ENCODE measurements around the gene DNAJC17. TPM values are rescaled to one million over a fixed set of nuclear protein-coding genes. Genes with fewer than 3 reads are reported as not detected.

DNAJC17 gene
- total and polyA plus RNA-seq, 2 of the 13 experiments (the other 11 are each of a cell fraction or from before 2014, with no cell fraction given): 22.2 to 26.5 TPM

GRCh38 chr15:40762919-40763800 is 44.1 kb downstream of the DNAJC17 start (continued):
- TF ChIP-seq MED8 (CRISPR knock-in tag; IDR thresholded peaks at IDR 0.05; ENCODE audit: insufficient replicate concordance) (no peak), GTF3A (CRISPR knock-in tag; conservative IDR thresholded peaks at IDR 0.05) (no peak), CBX5 (CRISPR knock-in tag; IDR thresholded peaks at IDR 0.05; ENCODE audit: borderline replicate concordance) (no peak), ZNF713 (CRISPR knock-in tag; IDR thresholded peaks at IDR 0.05) (no peak; the same call in 1 of the 2 replicates), NRL (CRISPR knock-in tag; IDR thresholded peaks at IDR 0.05; ENCODE audit: borderline replicate concordance) (0 out of 2 replicates have a peak, but pooled peaks have one; percentile 48), SIX4 (CRISPR knock-in tag; IDR thresholded peaks at IDR 0.05) (no peak), TCF7 (IDR thresholded peaks at IDR 0.05; ENCODE audit: low read depth) (no peak), SRSF1 (optimal IDR thresholded peaks at IDR 0.05; ENCODE audit: low read depth, low read length) (no peak), MTF2 (CRISPR knock-in tag; IDR thresholded peaks at IDR 0.05; ENCODE audit: borderline replicate concordance) (no peak), ARID3A (IDR thresholded peaks at IDR 0.05; ENCODE audit: low read depth, low read length) (no peak), ZBTB37 (CRISPR knock-in tag; IDR thresholded peaks at IDR 0.05) (0 out of 2 replicates have a peak, but pooled peaks have one; percentile 33), DNMT3B (CRISPR knock-in tag; conservative IDR thresholded peaks at IDR 0.05) (no peak), ARID2 (CRISPR knock-in tag; IDR thresholded peaks at IDR 0.05; ENCODE audit: borderline replicate concordance) (no peak; the same call in 1 of the 2 replicates), FOXO4 (CRISPR knock-in tag; conservative IDR thresholded peaks at IDR 0.05) (no peak), FOSL1 (CRISPR knock-in tag; IDR thresholded peaks at IDR 0.05; ENCODE audit: borderline replicate concordance) (no peak), EHMT2 (IDR thresholded peaks at IDR 0.05; ENCODE audit: borderline replicate concordance, low read depth, low read length) (no peak), THAP9 (CRISPR knock-in tag; IDR thresholded peaks at IDR 0.05; ENCODE audit: borderline replicate concordance) (peak; percentile 52; the same call in 1 of the 2 replicates), MTA3 (CRISPR knock-in tag; IDR thresholded peaks at IDR 0.05) (no peak), ZFP36L1 (CRISPR knock-in tag; IDR thresholded peaks at IDR 0.05) (peak; percentile 71; the same call in 1 of the 2 replicates), RFXAP (CRISPR knock-in tag; IDR thresholded peaks at IDR 0.05; ENCODE audit: borderline replicate concordance) (no peak), NFIB (CRISPR knock-in tag; IDR thresholded peaks at IDR 0.05; ENCODE audit: borderline replicate concordance) (no peak; the same call in none of the 2 replicates), JDP2 (CRISPR knock-in tag; IDR thresholded peaks at IDR 0.05; ENCODE audit: borderline replicate concordance) (no peak)

Data from HepG2 (cell line).